ENCODE results near the gene PM20D2.

PM20D2 gene

GRCh38 chr6:89200706-89201215 lies 54.9 kb downstream of the PM20D2 start:
- ATAC-seq: no peak
- TF ChIP-seq ZNF565 (CRISPR knock-in tag; conservative IDR thresholded peaks at IDR 0.05; ENCODE audit: low read depth) (no peak), CSRNP3 (CRISPR knock-in tag; IDR thresholded peaks at IDR 0.05) (no peak), TSHZ2 (CRISPR knock-in tag; IDR thresholded peaks at IDR 0.05) (no peak), PPARA (CRISPR knock-in tag; IDR thresholded peaks at IDR 0.05; ENCODE audit: borderline replicate concordance) (no peak), OSR1 (CRISPR knock-in tag; IDR thresholded peaks at IDR 0.05) (no peak), TCF4 (CRISPR knock-in tag; IDR thresholded peaks at IDR 0.05; ENCODE audit: borderline replicate concordance) (no peak), ZNF70 (CRISPR knock-in tag; IDR thresholded peaks at IDR 0.05) (no peak), PATZ1 (CRISPR knock-in tag; IDR thresholded peaks at IDR 0.05; ENCODE audit: borderline replicate concordance) (no peak), ZC3H10 (CRISPR knock-in tag; IDR thresholded peaks at IDR 0.05) (no peak), RARB (CRISPR knock-in tag; IDR thresholded peaks at IDR 0.05) (no peak), TOX (CRISPR knock-in tag; IDR thresholded peaks at IDR 0.05; ENCODE audit: borderline replicate concordance) (no peak), BACH2 (CRISPR knock-in tag; IDR thresholded peaks at IDR 0.05; ENCODE audit: borderline replicate concordance) (no peak), ZNF8 (CRISPR knock-in tag; IDR thresholded peaks at IDR 0.05) (no peak), SNAI2 (CRISPR knock-in tag; IDR thresholded peaks at IDR 0.05) (no peak), ZFP30 (CRISPR knock-in tag; IDR thresholded peaks at IDR 0.05) (no peak), POU6F1 (CRISPR knock-in tag; IDR thresholded peaks at IDR 0.05; ENCODE audit: borderline replicate concordance, low read depth) (no peak), ISL1 (CRISPR knock-in tag; IDR thresholded peaks at IDR 0.05) (no peak), GLIS3 (CRISPR knock-in tag; IDR thresholded peaks at IDR 0.05) (no peak)

GRCh38 chr6:89204096-89204495 lies 58.2 kb downstream of the PM20D2 start:
- TF ChIP-seq CSRNP3 (CRISPR knock-in tag; IDR thresholded peaks at IDR 0.05): no peak
- TF ChIP-seq POU6F1 (CRISPR knock-in tag; IDR thresholded peaks at IDR 0.05; ENCODE audit: borderline replicate concordance, low read depth): no peak
- no peak for TF ChIP-seq OSR1 (CRISPR knock-in tag; IDR thresholded peaks at IDR 0.05)
- TF ChIP-seq ZNF8 (CRISPR knock-in tag; IDR thresholded peaks at IDR 0.05): no peak
- TF ChIP-seq TOX (CRISPR knock-in tag; IDR thresholded peaks at IDR 0.05; ENCODE audit: borderline replicate concordance): no peak
- TF ChIP-seq ESRRG (CRISPR knock-in tag; IDR thresholded peaks at IDR 0.05): no peak
- no peak for ATAC-seq

GRCh38 chr6:89205819-89206218 lies 60.0 kb downstream of the PM20D2 start:
- ATAC-seq: no peak

More at GRCh38 chr6:89205819-89206218, 60.0 kb downstream of the PM20D2 start:
- no peak for TF ChIP-seq PATZ1 (CRISPR knock-in tag; IDR thresholded peaks at IDR 0.05; ENCODE audit: borderline replicate concordance)
- no peak for TF ChIP-seq CSRNP3 (CRISPR knock-in tag; IDR thresholded peaks at IDR 0.05)
- TF ChIP-seq ZFP30 (CRISPR knock-in tag; IDR thresholded peaks at IDR 0.05): no peak

Measured in SK-N-SH treated with all-trans-retinoic acid at 6 μM for 48 hours (cell line).